Stimulated activated CD8-positive, alpha-beta memory T cell treated with anti-CD3 and anti-CD28 coated beads, Interleukin-4, amount 100 ng/mL, for 4 hours (primary cell): ENCODE measurements around the gene ONECUT2.
"Not testable (repeated sequence)": the region's sequence is repeated elsewhere in the genome, so short reads cannot be mapped to it uniquely, and the experiment has no call there.

ENCODE experiments used
- DNase-seq, 2 donors: peaks; one replicate each; pipeline ENCODE4 v3.0.0-alpha.2; 2020; ENCODE audit warnings: low read depth in 2 of 2, low spot score in 1 of 2

The ONECUT2 gene

GRCh38 chr18:57445488-57446319 is 10.5 kb downstream of the ONECUT2 start:
- DNase-seq, result no peak

- no peak for DNase-seq
These were observed 11.1 kb downstream of the ONECUT2 start for GRCh38 chr18:57446322-57446721.

DNA sequence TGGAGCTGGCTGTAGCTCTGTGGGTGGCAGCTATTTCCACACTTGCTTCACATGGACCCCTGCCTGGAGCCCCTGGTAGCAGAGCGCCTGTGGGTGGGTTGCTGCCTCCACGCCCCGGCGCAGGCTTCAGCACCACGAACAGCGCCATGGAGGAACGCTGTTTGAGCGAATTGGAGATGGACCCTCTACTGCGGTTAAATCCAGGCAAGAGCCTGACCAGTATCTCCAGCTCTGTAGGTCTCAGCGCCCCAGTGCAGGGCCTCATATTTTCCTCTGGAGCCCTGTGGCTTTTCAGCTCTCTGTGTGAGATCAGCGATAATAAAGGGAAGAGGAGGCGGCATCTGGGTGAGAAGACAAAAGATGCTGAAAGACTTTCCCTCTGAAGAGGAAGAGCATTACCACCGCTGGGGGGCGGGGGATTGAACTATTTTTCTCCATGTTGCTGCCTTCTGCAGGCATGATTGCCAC is 12.0 kb downstream of the ONECUT2 start:
- no peak for DNase-seq

GRCh38 chr18:57455576-57456129 is 20.5 kb downstream of the ONECUT2 start:
- no peak for DNase-seq

- no peak for DNase-seq
These were observed 26.6 kb downstream of the ONECUT2 start for GRCh38 chr18:57461652-57462269.

GRCh38 chr18:57466307-57466706 is 31.1 kb downstream of the ONECUT2 start:
- DNase-seq, result no peak

DNA sequence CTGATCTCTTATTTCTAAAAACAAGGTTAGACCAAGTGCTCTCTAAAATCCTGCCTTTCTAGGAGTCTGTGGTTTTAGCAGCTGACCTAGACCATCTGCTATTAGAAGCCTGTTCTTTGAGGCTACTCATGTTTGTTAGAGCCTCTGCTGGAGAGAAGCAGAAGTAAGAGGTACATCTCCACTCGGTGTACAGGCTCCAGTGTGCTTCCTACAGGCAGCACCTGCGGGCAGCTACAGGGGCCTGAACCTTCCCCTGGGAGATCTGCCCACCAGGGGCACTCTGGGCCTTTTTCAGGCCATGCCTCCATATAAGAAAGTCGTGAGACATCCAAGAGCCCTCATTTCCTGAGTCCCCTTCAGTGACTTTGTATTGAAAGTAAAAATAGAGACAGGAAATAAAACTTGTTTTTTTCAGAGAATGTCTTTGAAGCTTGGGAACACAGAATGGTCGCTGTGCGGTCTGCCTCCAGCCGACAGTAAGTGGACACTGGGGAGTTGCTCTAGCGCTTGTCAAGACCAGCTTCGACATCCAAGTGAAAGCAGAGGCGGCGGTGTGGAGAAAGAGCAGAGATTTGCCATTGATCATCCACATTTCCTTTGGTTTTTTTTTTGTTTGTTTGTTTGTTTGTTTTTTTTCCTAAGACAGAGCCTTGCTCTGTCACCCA is 31.7 kb downstream of the ONECUT2 start:
- no peak for DNase-seq

- no peak for DNase-seq
These were observed 34.7 kb downstream of the ONECUT2 start for GRCh38 chr18:57469884-57470283.

DNA sequence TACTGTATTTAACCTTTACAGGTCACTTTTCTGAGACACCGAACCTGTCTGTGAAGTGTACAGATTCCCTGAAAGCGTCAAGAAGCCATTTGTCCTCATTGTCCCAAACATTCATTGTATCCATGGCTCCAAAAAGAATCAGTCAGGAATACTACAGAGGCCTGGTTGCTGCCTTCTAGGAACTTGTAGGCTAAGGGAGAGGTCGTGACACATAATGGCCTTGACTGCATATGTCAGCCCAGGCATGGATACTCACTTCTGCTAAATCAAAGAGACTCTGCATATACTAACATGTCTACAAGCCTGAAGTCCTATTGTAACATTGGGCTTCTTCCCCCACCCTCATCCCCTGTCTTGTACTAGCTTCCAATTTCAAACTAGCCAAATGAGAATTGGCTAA is 40.2 kb downstream of the ONECUT2 start:
- DNase-seq, result no peak

DNA sequence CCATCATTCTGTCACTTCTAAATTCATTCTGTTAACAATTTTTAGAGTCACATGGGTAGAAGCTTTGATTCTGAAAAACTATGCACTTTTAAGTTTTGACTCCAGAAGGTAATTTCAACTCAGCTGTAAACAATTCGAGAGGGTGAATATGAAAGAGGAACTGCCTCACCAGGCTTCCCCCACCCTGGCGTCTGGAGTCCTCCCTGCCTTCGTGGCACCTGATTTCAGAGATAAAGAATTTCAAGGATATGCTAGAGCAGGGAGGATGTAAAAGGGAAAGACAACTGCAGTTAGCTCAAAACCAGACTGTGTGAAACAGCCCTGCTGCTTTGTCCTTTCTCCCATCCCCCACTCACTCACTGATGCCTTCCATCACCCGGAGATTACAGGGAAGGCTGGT is 40.7 kb downstream of the ONECUT2 start:
- DNase-seq, result no peak

DNA sequence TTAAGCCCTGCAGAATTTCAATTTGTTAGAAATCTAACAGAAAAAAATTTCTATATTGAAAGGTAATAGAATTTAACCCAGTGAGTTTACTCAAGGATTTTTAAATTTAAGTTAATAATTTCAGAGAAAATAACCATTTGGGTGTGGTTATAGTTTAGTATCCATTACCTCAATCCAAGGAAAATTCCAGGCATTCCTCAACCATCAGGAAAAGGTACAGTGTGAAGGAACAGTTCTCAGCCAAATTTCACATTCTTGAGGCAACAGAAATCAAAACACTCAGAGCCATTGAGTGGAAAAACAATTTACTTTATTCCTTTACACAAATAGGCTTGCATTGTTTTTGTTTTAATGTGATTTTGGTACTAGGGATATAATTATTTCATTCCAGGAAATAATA is 45.6 kb downstream of the ONECUT2 start:
- no peak for DNase-seq

- no peak for DNase-seq
These were observed 62.5 kb downstream of the ONECUT2 start for GRCh38 chr18:57497372-57498294.

- DNase-seq, result no peak
These were observed 63.6 kb downstream of the ONECUT2 start for GRCh38 chr18:57498682-57499256.

DNA sequence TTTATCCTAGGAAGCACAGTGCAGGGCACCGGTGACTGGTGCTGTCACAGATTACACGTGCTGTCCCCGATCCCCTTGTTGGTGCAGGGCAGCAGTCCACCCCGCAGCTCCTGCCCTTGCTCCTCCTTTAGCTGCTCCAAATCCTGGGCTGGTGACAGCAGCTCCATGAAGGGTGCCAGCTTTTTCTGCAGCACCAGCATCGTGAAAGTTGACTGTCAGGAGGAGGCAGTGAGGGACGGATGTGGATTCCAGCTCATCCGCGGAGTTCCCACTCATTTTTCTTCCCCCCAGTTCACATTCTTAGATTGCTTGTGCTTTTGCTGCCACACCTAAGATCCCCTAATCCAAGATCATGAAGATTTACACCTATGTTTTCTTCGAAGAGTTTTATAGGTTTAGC is 67.5 kb downstream of the ONECUT2 start:
- DNase-seq, result no peak

DNA sequence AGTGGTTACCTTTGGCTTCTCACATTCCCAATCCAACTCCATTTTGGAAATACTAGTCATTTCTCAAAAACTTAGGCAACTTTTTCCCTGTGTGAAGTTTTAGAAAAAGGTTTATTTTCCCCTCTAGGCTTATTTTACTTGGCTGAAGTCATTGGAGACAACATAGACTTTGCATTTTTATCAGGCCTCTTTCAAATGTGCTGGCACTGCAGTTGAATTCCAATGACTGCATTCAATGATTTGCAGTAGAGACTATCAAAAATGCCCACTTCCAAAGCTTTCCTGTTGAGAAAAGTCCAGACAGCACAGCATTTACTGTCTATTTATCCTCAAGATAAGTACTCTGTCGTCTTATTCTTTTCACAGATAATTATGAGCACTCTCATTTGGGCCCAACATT is 70.1 kb downstream of the ONECUT2 start:
- no peak for DNase-seq

DNA sequence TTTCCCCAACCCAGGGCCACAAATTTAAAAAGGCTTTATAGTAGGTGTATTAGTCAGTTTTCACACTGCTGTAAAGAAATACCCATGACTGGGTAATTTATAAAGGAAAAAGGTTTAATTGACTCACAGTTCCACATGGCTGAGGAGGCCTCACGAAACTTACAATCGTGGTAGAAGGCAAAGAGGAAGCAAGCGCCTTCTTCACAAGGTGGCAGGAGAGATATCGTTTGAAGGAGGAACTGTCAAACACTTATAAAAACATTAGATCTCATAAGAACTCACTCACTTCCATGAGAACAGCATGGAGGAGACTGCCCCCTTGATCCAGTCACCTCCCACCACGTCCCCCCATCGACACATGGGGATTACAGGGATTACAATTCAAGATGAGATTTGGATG is 80.9 kb downstream of the ONECUT2 start:
- no peak for DNase-seq

DNA sequence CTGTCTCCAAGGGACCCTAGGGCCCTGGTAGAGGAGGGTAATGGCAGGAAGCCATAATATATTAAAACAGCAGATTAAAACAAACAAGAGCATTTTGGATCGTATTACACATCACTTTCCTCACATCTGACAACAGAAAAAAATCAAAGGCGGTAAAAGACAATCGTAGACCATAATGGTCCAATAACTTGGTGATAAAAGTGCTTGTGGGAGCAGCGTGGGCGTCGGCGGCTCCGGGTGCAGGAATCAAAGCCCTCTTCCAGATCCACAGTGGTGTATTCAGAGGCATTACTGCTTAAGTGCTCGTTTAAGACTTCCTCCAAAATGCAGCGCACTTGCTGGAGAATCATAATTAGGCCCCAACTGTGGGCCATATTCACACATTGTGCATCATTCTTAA is 83.4 kb downstream of the ONECUT2 start:
- DNase-seq, result no peak

DNA sequence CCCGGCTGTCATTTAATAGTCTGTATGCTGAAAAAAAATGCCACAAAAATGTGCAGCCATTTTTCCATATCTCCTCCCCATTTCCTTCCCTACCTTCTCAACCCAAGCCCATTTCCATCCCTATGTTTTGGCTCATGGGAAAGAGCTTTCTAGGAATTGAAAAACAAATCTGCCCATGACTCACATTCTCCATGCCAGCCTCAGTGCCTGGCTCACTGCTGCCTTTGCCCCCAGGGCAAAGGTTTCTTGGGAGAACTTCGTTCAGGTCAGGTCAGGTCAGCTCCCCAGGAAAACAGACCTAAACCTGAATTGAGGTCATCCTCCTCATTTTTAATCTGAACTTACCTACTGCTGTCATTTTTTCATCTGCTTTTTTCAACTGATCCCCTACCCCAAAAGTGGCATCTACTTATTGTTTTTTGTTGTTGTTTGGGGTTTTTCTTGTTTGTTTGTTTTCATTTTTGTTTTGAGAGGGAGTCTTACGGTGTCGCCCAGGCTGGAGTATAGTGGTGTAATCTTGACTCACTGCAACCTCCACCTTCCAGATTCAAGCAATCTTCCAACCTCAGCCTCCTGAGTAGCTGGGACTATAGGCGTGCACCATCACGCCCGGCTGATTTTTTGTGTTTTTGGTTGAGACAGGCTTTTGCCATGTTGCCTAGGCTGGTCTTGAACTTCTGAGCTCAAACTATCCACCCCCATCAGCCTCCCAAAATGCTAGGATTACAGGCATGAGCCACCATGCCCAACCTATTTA is 84.7 kb downstream of the ONECUT2 start:
- DNase-seq, result no peak

- DNase-seq, result not testable (repeated sequence)
These were observed 87.2 kb downstream of the ONECUT2 start for GRCh38 chr18:57522348-57522747.
